ENCODE measurements around the gene CTDSPL.
A peak's percentile ranks its signal among the peaks of the same experiment; 100 is the strongest.

CTDSPL gene

DNA sequence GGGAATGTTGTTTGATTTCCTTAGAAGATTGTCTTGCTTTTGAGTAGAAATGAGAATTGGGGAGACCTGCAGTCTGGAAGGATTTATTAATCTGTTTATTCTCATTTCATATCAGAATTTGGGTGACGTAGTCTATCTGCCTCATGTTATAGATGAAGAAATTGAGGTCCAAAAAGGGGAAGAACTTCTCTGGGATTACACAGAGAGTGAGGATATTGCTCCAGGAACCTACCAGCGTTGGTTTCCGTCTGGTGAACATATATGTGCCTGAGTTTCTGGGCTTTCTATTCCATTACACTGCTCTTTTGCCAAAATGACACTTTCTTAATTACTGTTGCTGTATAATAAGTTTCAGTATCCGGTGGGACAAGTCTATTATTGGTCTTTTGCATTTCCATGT, 51.8 kb downstream of the CTDSPL start:
- no peak for DNase-seq (ENCODE audit: low spot score)

DNA sequence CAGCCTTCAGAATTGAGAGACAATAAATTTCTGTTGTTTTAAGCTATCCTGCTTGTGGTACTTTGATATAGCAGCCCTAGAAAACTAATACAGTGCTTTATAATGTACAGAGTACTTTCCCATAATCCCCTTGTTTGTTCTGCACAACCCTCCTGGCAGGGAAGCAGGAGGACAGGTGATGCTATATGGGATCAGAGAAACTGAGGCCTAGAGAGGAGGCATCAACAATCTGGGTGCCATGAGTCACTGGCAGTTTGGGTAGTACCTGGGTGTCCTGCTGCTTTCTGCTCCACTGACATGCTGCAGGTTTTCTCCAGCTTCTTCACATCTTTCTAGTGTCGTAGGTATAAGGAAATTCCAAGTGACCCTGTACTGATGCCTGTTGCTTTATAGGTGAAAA, 55.0 kb downstream of the CTDSPL start:
- no peak for DNase-seq (ENCODE audit: low spot score)

DNA sequence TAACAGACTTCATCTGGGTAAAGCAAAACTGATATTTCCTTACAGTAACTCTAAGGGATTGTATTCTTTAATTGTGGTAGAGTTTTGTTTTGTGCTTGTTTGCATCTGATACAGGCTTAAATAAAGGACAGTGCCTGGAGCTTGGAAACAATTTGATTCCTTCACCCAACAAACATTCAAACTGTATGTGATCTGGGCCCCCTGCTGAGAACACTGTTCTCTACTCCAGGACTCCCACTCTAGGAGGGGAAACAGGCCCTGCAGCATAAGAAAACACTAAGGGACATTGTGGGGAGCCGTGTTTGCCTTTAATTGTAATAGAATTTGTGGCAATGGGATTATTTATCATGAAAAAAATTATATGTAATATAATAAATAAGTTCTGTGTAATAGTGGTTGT, 56.9 kb downstream of the CTDSPL start:
- no peak for DNase-seq (ENCODE audit: low spot score)

DNA sequence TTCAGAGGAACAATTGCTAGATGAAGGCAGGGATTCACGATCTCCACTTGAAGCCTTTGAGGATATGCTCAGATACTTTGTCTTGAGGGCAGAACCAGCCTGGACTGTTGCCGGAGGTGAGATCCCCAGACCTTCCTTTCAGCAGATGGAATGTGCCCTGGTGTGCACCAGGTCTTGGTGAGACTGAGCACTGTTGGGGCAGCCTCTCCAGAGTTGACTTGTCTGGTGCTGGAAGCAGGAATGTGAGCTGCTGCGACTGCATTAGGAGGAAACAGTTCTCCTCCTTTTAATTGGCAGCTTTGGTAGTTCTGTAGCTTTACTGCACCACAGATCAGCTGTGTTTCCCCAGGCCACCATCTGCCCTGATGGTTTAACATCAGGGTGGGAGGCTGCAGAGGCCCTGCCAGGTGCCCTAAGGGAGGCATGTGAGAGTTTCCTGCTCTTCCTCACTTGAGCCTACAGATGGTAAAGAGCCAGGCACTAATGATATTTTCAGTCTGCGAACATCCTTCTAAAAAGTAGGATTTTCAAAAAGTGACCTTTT, 58.5 kb downstream of the CTDSPL start:
- no peak for DNase-seq (ENCODE audit: low spot score)

DNA sequence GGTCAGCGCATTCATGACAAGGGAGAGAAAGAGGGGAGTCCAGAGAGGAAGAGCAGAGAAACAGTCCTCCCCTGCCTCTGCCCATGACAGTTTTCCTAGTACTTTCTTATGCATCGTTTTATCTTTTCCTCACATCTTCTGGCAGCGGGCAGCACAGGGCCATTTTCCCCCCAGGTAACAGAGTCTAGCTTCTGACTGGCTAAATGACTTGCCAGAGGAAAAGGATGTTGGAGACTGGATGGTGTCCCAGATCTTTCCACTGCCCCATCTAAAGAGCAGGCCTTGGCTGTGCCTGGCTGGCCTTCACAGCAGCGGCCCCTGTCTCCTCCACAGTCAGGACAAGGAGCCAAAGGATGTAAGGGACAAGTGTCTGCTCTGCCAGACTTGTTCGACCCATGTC, 59.3 kb downstream of the CTDSPL start:
- no peak for DNase-seq (ENCODE audit: low spot score)

DNA sequence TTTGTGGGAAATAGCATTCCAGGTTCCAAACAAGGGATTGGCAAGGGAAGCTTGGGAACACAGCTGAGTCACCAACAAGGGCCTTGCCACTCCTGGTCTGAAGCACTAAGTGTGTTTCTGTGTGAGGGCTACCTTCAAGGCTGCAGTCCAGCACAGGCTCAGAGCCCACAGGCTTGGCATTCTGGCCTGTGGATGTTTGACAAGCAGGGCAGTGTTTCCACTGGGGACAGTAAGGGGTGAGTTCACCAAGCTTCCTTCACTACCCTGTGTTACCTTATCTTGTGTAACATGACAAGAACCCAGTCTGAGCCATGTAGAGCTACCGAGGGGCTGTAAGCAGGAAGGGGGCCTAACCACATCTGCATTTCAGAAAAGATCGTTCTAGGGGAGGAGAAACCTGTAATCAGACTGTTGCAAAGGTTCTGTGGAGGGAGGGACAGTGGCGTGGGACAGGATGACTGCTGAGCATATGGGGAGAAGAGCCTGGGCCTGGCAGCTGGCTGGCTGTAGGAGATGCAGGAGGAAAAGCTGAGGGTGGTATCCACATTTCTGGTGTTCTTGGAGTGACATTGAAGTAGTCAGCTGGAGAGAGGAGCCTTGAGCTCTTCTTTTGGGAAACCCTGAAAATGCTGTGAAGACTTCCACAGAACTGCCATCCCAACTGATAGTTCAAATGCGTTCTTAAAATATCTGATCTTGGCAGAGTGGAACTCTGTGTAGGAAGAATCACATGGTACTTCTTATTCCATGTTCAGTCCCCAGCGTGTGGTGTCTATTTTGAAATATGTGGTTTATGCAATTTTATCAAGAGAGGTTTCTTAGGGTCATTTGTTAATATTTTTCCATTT, 61.3 kb downstream of the CTDSPL start:
- peak; percentile 78 for DNase-seq (ENCODE audit: low spot score)

DNA sequence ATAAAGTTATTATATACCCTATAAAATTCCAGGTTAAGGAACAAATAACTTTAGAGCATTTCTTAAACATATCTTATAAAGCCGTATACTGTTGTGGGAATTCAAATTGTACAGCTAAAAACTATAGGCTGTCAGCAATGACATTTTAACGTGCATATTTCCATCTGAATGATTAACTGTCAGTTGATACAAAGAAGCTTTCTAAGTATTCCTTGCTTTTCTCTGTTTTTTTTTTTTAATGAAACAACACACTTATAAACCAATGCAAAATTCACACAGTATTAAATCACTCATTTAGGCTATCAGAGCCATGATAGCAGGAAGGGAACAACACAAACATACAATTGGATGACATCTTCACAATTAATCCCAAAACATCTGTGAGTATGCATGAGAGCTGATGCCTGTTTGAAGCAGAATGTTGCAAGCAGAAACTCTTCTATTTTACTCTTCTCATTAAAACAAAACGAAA, 61.9 kb downstream of the CTDSPL start:
- DNase-seq (ENCODE audit: low spot score): no peak

DNA sequence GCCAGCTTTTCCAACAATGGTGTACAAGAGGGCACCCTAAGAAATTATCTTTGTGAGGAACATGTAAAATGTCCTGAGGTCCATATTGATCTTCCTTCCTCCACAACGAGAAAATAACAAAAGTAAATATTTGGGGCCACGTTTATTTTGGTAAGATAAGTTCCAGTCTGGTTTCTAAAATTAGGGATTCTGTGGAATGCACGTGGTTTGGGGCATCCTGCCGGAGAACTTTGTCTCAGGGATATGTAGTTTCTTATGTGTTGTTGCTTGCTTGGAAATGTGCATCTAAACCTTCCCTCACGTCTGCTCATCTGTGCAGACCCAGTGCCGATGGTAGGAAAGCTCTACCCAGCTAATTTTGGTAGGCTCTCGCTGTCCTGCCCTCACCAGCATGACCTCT, 62.8 kb downstream of the CTDSPL start:
- DNase-seq (ENCODE audit: low spot score): no peak

DNA sequence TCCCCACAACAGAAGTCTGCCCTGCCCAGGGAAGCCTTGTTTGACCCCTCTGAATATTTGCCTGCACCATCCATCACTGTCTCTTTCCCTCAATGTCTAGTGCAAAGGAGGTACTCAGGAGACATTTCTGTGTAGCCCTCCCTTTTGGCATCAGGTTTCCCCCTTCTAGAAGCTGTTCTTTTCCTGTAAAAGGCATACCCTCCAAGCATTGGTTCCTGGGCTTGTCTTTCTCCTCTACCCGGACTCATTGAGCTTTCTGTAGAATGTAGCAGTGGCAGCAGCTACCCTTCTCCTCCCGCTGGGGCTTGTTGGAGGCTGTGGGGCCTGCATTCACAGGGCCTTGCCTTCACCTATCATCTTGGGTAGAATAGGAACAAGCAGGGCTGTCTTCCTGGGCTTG, 63.5 kb downstream of the CTDSPL start:
- DNase-seq (ENCODE audit: low spot score): no peak

DNA sequence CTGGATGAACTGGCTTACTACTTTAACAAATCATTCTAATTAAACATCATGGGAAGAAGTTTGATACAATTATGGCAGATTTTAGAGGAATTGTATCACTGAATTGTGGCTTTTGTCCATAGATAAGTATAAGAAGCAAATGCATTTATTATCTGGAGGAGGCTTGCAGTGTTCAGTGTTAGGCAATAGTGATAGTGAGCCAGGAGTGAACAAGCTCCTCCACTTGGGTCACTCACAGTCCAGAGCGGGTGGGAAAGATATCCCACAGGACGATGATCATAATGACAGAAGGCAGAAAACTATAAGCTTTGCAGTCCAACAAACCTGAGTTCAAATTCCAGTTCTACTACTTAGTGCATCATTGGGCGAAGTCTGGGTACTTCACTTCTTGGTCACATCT, 64.9 kb downstream of the CTDSPL start:
- DNase-seq (ENCODE audit: low spot score): no peak

DNA sequence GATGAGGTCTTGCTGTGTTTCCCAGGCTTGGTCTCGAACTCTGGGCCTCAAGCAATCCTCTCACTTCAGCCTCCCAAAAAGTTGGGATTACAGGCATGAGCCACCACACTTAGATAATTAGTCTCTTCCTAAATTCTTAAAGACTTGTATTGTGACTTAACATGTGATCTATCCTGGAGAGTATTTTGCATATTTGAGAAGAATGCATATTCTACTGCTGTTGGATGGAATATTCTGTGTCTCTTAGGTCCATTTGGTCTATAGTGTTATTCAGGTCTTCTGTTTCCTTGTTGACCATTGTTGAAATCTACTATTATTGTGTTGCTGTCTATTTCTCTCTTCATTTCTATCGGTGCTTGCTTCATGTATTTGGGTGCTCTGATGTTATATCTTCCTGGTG, 68.8 kb downstream of the CTDSPL start:
- no peak for DNase-seq (ENCODE audit: low spot score)

DNA sequence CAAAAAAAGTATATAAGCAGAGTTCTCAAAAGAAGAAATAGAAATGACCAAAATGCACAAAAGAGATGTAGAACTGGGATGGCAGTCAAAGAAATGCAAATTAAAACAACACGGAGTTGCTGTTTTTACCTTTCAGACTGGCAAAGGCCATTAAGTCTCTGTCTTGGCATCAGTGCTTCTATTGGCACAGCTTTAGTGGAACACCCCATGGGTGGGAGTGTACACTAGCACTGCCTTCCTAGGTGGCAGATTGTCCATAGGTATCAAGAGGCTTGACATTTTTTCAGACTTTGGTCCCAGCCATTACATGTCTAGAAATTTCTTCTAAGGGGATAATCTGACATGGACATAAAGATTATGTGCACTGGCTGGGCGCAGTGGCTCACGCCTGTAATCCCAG, 70.8 kb downstream of the CTDSPL start:
- no peak for DNase-seq (ENCODE audit: low spot score)

DNA sequence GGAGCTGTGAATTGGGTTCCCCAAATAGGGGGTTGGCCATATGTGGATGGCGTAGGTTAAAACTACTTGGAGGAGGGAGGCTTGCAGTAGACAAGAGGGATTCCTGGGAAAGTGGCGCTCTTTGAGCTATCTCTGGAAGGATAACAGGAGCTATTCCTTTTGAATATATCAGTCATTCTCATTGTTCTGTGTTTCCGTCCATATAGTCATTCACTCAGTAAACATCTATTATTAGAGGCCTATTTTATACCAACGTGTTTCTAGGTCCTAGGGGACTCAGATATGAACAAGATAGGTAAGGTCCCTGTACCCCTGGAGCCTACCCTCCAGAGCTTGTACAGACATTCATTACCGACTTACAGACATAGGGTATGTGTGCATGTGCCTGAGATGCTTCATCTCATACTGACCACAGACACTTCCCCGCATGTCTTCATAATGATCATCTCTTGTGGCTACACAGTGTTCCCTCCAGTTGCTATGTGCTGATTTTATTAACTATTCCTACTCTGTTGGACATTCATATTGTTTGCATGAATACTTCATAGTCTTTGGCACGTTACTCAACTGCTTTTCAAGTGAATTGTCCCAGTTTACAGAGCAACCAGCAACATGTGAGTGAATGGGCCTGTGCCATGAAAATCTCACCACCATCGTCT, 73.1 kb downstream of the CTDSPL start:
- peak; percentile 46 for DNase-seq (ENCODE audit: low spot score)

DNA sequence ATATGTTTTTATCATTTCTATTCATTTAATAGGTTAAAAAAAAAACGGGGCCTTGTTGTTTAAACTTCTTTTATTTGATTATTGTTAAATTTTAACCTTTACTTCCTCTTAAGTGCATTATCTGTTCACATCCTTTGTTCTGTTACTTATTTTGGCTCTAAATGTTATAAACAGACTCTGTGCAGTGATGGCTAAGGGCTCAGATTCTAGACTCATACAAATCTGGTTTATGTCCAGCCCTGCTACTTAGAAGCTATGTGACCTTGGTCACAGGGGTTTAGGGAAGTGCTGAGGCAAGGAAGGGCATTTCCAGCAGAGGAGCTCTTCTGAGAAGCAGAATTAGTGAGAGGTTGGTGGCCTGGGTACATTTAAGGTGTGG, 73.6 kb downstream of the CTDSPL start:
- DNase-seq (ENCODE audit: low spot score): peak; percentile 75

DNA sequence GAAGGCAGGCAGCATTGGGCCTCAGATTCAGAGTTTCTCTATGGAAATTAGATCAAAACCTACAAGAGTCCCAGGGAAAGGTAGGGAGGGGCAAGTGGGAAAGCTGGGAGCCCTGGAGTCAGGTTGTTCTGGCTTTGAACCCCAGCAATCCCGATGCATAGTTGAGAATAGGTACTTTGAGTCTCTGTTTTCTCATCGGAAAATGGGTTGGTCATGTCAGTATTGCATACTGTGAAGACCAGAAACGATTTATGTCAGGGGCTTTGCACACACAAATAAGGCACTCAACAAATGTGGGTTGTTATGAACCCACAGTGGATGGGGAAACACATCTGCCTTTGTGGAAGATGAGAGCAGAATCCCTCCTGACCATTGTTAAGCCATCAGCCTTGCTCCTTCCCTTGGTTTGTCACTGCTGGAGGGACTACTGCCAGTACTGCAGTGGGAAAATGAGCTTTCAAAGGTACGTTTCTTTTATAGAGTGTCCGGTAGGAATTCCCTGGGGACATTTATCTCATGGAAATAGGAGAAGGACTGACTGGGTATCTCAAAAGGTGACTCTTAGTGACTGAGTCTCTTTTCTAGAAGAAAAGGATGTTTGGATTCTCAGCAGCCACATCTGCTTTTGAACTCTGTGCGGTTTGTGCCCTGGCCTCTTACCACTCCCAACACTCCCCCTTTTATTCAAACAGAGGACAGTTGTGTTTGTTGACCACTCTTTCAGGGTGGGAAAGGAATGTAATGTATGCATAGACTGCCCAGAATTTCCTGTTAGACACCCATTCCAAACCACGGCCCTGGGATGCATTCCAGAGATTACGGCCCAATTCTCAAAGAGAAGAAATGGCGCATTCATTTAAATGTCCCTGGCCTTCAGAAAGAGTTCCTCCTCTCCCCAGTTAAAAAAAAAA, 74.3 kb downstream of the CTDSPL start:
- DNase-seq (ENCODE audit: low spot score): peak; percentile 99

DNA sequence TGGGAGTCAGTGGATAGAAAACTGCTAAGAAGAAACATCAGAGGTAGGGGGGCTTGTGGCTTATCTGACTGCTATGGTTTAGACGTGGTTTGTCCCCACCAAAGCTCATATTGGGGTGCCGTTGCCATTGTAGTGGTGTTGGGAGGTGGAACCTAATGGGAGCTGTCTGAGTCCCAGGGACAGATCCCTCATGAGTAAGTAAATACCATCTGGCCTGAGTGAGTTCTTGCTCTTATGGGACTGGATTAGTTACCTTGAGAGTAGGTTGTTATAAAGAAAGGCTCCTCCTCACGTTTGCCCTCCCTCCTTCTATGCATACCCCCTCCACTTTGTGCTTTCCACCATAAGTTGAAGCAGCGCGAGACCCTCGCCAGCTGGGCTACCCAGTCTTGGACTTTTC, 75.5 kb downstream of the CTDSPL start:
- DNase-seq (ENCODE audit: low spot score): peak; percentile 53

DNA sequence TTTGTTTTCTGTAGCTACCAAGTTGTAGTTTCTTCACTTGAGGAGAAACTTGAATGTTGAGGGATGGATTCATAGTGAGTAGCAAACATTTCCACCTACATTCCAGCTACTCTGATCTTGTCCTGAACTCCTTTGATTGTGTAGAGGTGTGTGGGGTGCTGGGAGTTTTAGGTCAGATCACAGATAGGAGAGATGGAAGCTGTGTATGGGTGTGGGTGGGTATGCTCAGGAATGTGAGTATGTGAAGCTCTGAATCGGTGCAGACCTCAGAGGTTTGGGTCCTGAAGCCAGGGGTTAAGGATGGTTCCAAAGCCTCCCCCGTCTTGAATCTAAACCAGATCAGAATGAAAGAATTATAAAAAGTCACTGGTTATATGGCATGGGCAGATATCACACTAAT, 76.3 kb downstream of the CTDSPL start:
- DNase-seq (ENCODE audit: low spot score): peak; percentile 81

DNA sequence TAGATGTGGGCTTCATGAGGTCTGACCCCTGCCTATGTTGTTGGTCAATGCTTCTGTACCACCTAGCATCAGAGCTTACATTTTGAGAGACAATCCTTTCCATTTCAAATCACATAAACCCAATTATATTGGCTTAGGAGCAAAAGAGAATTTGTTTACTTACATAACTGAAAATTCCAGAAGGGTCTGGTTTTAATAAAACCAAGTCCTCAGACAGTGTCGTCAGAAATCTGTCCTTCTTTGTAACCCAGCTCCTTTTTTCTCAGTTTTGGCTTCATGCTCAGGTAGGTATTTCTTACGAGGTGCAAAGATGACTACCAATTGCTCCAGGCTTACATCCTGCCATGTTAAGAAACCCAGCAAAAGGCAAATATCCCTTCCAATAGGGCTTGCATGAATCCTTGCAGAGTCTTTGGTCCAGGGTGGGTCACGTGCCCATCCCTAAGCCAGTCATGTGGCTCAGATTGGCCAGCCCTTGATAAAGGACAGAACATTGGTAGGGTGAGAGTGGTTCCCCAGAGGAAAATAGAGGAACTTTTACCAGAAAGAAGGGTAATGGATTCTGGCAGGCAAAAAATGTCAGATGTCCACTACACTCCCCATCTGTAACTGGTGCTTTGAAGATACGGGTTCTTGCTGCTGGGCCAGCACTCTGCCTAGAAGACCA, 78.7 kb downstream of the CTDSPL start:
- no peak for DNase-seq (ENCODE audit: low spot score)

DNA sequence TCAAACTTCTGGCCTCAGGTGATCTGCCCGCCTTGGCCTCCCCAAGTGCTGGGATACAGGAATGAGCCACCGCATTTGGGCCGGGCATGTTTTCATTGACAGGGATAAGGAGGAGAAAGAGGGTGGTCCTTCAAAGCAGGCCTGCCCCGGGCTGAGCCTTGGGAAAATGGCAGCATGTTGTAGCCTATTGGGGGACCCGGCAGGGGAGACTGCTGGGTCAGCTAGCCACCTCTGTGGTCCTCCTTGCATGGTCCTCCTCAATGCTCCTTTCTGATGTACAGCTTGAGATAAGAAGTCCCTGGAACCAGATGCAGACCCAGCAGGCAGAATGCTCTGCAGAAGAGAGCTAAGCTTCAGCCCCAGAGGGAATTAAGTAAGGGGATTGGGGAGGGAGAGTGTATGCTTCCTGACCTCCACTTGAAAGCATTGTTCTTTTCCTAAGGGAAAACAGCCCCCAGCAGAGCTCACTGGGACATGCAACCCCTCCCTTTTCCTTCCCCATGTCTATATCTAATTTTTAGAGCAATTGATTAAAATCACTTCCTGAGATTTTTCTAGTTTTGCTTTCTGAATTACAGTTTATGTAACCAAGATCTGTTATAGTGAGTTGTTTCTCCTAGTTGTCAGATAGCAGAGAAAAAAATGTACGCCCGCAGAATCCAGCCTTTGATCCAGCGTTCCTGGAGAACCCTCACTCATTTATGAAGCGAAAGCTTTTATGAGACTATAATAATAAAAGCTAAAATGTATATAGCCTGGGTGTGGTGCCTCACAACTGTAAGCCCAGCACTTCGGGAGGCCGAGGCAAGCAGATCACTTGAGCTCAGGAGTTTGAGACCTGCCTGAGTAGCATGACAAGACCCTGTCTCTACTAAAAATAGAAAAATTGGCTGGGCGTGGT, 80.2 kb downstream of the CTDSPL start:
- peak; percentile 79 for DNase-seq (ENCODE audit: low spot score)

DNA sequence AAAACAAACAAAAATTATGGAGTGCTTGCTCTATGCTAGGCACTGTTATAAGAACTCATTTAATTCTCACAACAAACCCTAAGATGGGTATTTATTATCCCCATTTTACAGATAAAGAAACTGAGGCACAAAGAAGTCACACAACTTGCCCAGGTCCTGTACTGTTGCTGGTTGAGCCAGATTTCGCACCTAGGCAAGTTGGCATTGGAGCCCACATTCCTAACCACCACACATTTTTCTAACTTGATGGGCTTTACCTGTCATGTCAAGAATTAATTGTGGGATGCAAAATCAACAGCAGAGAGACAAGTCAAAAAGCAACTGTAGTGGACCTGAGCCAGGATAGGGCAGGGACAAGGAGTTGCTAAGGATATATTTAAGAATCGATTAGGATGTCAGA, 81.0 kb downstream of the CTDSPL start:
- no peak for DNase-seq (ENCODE audit: low spot score)

DNA sequence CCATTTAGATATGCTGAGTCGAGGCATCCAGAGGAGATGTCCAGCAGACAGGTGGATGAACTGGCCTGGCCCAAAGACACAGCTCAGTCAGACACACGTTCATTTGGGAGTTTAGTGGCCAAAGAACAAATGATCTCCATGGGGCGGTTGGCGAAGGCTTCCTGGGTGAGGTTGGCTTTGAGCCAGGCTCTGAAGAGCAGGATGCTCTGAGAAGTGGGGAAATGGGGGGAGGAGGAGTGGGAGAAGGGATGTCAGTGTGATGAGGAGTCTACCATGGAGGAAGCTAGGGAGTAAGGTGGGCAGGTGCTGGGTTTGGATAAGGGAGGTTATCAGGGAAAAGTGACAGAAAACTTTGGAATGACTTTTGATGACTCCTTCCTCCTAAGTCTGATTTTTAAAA, 81.4 kb downstream of the CTDSPL start:
- DNase-seq (ENCODE audit: low spot score): no peak
